CD4-positive, alpha-beta T cell treated with Interleukin-17A for 1 hour (primary cell): ENCODE data around the gene ADIRF.
"Not testable (repeated sequence)": the region's sequence is repeated elsewhere in the genome, so short reads cannot be mapped to it uniquely, and the experiment has no call there.

Source experiments
- DNase-seq: peaks from one replicate; pipeline ENCODE4 v3.0.0-alpha.2; 2020

The ADIRF gene

DNA sequence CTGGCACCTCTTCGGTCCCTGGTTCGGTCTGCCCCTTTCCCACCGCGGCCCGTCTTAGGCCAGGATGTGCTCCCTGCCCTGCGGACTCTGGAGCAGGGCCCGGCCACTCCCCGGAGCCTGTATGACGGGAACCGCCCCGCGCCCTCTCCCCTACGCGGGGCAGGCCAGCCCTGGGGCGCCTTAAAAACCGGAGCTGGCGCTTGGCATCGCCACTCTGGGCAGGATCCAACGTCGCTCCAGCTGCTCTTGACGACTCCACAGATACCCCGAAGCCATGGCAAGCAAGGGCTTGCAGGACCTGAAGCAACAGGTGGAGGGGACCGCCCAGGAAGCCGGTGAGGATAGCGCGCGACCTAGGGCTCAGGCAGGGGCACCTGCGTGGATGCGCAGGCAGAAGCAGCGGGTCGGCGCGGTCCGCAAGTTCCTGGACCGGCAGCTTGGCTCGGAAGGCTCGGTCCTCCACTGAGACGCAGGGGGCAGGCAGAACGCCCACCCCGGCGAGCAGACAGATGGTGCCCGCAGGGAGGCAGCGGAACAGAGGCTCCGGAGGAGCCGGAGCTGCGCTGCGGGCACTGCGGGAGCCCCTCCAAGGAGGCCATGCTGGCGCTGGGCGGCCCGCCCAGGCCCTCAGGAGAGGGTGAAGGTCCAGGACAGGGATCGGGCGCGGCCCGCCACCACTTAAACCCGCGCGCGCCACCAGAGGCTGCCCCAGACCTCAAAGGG is at the start of gene ADIRF:
Gene ADIRF, plus strand, starts transcription at position 212 of the 723 bp plus-strand sequence. Its CDS starts 63 bp downstream, at position 275.
- peak; percentile 18 for DNase-seq

DNA sequence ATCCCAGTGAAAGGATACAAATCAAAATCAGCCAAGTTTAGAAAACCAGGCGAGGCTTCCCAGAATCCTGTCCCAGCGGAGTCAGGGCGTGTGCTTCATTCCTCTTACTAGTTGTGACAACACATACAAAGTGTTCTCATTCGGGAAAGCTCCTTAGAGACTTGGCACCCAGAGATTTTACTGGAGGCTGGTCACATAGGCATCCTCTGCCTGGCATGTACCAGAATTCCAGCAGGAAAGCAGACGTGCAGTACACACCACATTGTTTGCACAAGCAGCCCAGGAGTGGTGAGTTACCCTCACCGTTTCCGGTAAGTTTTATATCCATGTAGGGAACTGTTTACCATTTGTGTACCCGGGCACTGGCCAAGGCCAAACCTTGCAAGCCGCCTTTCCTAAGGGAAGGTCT is 45.7 kb upstream of the ADIRF start:
- no peak for DNase-seq

DNA sequence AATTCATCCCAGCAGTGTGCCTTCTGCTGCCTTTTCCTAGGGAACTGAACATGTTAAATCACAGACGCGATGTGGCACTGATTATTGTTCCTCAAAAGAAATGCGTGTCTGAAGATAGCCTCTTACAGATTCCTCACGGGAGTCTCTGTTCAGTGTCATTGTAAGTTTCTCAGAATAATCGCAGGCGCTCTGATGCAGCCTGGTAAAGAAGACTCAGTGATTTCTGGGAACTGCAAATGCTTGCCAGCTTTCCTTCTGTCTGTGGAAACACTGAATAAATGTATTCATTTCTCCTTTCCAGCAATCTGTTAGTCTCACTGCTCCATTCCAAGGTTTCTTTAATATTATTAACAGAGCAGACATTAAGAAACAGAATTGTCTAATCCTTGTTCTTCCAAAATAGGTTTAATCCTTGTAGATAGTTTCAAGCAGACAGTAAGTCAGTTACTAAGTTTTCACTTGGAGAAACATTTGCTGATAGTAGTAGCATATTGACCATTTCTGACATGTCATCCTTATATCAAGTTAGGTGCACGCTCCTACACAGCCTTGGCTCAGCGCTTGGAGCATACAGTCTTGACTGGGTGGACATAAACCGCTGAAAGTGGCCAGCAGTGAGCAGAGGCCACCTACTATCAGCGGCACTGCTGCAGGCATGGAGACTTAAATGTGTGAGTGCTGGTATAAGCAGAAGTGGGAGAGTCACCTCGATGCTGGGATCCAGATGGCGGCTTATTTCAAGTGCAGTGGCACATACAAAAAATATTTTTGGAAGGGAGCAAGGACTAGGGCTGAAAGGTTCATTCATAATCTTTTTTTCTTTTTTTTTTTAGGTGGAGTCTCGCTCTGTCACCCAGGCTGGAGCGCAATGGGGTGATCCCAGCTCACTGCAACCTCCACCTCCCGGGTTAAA is 38.6 kb upstream of the ADIRF start:
- DNase-seq: no peak

DNA sequence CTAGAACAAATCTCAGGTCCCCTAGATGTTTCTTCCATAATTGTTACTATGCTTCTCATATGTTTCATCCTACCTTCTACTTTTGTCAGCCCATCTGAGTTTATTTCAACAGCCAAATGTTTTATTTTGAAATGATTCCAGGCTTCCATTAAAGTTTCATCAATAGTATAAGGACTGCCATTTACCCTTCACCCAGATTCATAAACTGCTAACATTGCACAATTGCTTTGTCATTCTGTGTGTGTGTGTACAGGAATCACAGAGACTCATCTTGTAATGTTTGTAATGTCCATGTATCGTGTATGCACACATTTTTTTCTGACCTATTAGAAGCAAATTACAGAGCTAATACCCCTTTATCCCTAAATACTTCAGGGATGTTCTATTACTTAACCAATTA is 36.4 kb upstream of the ADIRF start:
- no peak for DNase-seq

DNA sequence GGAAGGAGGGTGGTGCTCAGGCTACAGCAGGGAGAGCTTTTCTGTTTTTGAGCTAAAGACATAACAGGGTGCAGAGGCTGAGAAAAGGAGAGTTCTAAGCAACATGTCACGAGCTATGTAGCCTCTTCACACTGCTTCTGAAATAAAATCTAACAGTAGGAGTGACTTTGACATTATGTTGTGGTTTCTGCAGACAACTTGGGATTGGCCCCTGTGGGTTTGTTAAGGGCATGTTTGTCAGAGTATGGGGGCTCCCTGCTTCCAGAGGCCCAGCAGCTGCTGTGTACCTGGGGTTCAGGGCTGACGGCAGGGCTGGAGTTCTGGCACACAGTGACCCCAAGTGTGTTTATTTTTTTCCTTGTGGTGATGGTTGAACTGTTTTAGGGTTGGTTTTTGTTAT is 35.6 kb upstream of the ADIRF start:
- DNase-seq: no peak

DNA sequence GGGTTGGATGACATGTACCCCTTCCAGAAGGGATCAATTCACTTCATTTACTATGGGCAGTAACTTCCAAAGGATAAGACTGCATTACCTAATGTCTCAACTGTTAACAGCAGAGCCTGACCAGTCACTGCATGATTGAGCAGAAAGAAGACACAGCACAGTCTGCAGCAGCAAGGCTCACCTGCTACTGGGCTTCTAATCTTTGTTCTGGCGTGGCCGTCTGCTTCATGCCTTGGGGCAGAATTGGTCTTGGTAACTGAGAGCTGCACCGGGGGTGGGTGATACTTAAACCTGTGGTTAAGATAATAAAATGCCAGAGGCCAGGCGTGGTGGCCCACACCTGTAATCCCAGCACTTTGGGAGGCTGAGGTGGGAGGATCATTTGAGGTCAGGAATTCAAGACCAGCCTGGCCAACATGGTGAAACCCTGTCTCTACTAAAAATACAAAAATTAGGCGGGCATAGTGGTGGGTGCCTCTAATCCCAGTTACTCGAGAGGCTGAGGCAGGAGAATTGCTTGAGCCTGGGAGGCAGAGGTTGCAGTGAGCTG is 34.0 kb upstream of the ADIRF start:
- DNase-seq: not testable (repeated sequence)

DNA sequence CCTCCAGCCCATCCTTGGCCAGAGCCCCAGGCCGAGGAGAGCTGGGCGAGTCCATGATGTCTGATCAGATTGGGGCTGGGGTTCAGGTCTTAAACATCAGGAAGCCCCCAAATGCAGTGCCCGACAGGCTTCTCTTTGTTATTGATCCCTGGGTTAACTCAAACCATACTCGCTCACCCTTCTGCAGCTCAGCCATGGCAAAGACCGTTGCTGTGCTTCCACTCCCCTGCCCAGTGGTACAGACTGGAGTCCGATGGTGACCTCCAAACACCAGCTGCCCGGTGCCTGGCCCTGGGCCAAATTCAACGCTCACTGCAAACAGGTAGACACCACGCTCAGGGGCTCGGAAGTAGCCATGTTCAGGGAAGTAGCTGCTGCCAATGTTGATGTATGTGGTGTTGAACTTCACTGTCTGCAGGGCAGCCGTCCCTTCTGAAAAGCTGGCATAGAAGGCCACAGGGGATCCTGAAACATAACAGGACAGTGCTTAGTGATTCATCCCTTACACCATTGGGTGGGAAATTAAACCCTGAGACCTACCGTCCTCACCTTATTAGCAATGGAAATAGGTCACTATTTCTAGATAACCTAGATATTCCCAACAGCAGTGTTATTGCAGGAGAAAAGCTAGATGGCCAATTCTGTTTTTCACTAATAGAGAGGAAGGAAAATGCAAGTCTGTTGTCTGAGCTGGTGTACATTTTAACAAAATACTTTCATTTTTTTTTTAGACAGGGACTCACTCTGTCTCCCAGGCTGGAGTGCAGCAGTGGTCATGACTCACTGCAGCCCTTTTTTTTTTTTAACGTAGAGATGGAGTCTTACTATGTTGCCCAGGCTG is 31.4 kb upstream of the ADIRF start:
- no peak for DNase-seq

DNA sequence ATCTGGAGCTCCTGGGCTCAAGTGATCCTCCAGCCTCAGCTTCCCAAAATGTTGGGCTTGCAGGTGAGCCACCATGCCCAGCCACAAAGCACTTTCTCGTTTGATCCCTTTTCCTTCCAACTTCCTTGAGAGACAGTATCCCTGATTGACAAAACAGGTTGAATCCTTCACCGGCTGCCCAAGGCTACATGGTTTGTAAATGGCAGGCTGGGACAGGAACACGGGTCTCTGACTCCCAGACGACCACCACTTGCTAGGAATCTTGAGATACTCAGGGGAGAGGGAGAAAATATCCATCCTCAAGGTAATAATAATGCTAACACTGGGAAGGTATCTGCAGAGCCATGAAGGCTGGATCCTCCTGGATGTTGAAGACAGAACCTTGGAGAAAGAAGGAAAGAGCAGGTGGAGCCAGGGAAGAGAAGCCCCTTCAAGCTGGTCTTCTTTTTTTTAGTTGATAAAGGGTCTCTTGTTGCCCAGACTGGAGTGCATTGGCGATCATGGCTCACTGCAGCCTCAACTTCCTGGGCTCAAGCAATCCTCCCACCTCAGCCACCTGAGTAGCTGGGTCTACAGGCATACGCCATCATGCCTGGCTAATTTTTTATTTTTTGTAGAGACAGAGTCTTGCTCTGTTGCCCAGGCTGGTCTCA is 30.7 kb upstream of the ADIRF start:
- no peak for DNase-seq

DNA sequence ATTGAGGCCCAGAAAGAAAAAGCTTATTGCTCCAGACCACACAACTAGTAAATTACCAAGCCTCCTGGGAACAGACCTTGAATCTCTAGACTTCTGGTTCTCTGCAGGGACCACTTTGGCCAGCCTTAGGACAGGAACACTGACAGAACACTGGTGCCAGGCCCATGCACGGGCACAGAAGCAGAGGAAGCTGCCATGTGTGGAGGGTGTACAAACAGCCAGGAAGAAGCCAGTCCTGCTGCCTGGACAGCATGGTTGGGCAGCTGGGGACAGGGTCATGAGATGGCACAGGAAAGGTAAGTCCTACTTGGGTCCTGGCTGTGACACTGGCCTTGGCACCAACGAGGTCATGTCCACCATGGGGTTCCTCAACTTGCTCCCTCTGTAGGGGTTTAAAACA is 30.0 kb upstream of the ADIRF start:
- no peak for DNase-seq

DNA sequence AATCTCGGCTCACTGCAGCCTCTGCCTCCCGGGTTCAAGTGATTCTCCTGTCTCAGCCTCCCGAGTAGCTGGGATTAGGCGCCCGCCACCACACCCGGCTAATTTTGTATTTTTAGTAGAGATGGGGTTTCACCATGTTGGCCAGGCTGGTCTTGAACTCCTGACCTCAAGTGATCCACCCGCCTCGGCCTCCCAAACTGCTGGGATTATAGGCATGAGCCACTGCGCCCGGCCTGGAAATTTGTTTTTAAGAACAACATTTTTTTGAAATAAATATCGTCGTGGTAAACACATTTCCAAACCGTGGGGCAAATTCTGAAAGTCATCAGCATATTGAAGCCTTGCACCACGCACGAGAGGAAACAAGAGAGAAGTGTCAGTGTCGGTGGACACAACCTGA is 28.2 kb upstream of the ADIRF start:
- not testable (repeated sequence) for DNase-seq

DNA sequence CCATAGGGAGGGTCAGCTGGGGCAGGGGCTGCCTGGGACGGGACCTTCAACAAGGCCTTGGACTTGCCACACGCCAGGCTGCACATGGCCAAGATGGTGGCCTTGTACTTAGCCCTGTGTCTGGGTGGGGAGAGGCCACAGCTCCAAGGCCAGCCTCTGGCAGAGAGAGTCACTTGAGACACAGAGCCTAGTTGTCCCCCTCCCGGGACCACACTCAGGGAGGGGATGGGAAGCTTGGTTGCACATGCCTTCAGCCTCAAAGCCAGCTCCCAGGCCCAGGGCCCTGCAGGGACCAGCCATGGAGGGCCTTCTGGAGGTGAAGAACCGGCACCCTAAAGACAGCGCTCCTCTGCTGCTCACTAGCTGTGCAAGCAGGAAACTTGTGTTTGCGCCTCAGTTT is 27.6 kb upstream of the ADIRF start:
- no peak for DNase-seq

DNA sequence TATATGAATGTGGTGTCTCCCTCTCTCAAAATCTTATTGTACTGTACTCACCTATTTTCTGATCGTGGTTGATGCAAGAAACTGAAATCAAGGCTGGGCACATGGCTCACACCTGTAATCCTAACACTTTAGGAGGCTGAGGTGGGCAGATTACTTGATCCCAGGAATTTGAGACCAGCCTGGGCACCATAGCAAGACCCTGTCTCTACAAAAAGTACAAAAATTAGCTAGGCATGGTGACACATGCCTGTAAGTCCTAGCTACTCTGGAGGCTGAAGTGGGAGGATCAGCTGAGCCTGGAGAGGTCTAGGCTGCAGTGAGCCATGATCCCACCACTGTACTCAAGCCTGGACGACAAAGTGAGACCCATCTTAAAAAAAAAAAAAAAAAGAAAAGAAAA is 26.9 kb upstream of the ADIRF start:
- DNase-seq: no peak

DNA sequence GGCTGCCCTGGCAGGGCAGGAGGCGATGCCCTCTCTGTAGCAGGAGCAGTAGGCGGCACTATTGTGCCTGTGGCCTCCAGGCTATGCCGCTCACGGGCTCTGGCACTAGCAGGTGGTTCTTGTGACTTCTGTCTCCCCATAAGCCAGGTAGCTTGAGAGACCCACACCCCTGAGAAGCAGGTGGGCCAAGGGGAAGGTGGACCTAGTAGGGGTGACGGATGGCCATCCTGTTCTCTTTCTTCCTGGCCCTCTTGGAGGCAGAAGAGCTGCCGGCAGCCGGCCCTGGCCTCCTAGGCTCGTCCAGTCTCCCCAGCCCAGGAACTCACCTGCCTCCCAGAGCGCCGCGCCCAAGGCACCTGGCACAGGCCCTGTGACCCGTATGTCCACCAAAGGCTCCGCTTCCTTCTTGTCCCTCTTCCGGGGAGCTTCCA is 26.3 kb upstream of the ADIRF start:
- DNase-seq: no peak

DNA sequence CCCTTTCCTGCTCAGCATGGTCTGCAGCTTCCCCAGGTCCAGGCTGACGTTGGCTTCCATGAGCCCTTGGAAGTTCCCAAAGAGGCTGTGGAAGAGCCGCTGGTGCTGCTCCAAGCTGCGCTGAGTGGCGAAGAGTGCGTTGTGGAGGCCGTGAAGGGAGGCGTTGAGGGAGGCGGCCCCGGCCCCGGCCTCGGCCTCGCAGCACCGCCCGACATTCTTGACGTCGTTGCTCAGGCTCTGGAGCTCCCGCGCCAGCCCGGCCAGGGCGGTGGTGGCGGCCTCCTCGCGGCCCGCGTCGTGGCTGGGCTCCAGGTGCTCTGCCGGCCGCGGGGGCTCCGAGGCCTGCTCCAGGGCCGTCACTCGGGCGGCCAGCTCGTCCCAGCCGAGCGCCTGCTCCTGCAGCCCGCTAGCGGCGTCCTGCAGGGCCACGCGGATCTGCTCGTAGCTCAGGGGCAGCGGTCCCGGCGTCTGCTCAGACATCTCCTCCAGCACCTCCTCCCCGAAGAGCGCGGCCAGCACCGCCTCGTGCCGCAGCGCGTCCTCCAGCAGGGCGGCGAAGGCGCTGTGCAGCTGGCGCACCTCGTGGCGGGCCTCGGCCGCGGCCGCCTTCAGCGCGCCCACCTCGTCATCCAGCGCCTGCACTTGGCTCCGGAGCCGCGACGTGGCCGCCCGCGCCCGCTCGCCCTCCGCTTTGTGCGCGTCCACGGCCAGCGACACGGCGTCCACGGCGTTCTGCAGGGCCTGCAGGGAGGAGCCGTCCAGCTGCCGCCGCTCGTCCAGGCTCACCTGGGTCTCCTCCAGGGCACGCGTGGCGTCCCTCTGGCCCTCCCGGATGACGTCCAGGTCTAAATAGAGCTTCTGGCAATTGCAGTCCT is 25.6 kb upstream of the ADIRF start:
- DNase-seq: no peak

DNA sequence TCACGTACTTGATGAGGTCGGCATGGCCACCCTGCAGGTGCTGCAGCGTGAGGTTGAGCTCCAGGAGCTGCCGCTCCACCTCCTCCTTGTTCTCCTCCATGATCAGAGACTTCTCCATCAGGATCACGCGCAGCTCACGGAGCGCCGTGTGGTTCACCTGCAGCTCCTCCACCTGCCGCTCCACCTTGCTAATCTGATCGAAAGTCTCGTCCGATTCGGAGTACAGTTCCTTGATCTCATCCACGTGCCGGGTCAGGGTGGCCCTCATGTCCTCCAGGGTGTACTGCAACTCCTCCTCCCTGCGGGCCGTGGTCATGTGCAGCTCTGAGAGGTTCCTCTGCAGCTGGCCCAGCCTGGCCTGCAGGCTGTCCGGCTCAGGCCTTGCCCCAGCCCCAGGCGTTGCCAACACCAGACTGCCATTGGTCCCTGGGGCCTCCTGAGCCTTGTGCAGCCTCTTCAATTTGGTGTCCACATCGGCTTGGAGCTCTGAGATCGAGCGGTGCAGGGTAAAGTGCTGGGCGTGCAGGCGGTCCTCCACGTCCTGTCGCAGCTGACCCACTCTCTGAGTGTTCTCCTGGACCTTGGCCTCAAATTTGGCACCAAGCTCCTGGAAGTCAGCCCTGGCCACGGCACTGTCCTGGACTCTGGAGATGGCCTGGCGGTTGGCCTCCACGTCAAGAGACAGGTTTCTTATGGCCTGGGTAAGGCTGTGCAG is 24.8 kb upstream of the ADIRF start:
- no peak for DNase-seq

DNA sequence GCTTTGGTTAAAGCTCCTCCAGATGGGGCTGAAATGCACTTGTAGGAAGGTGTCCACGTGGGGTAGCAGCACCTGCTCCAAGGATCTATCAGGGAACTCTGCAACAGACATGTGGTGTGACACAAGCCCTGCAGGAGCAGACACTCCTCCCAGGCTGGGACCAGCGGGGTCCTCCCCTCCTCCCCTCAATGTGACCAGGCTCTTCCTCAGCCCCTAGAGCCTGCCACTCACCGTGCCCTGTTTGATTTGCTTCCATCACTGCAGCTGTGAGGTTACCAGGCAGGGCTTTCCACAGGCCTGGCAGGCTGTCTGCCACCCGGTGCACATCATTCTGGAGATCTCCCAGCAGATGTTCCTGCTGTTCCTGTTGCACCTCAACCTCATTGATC is 24.3 kb upstream of the ADIRF start:
- no peak for DNase-seq

DNA sequence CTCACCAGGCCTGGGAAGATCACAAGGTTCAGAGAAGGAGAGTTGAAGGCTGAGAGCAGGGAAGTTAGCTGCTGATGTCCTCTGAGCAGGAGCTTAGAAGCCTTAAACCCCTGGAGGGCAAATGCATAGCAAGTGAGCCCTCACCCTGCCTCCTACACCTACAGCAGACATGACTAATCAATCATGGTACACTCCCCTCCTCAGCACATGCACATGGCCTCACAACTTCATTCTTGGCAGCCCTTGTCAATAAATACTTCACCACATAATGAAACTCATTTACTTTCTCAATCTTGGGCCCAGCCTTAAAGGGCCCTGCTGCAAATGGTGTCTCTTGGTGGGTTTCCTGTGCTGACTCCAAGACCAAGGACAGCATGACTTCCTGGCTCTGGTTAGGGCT is 23.8 kb upstream of the ADIRF start:
- no peak for DNase-seq

DNA sequence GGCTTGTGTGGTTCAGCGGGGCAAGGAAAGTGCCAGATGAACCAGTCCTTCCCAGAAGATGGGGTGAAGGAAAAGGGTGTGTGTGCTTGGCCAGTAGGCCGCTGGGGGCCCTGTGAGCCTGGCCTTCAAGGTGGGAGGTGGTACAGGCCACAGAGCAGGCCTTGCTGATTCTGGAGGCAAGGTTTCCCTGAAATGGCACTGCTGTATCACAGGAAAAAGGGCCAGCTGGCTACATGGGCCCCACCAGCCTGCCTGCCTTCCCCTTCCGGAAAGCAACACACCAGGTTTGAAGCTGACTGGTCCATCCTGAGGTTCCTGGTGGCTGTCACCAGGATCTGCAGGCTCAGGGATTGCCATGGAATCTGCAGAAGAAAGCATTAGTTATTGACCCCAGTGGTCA is 23.4 kb upstream of the ADIRF start:
- no peak for DNase-seq

DNA sequence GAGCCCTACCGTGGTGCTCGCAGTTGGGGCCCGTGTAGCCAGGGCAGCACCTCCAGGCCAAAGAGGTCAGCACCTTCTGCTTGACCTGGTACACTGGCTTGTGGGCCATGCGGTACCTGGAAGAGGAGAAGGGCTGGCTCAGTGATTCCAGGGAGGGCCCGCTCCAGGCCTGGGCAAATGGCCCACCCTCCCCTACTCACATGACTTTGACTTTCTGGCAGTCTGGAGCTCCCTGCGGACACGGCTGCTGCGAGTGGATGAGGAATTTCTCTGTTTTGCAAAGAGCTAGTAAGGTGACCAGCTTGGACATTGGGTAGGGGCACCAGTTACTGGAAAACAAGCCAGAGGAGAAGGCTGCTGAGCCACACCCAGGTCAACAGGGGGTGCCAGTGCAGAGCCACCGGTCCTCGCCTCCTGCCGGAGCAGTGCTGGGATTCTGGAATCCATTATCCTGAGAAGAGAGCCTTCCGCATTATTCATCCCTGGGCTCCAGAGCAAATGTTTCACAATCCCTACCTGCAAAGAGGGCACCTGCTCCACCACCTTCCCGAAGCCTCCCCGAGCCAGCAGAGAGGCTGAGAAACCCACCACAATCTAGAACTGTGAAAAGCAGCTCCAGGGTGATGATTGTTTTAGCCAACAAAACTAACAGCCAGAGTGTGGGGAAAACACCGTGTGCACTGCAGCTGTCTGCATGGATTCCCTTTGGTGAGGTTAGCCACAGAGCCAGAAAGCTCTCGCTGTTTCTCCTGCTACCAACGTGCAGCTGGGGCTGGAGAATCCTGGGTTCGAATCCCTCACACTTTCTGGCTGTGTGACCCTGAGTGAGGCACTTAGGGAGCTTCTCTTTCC is 22.7 kb upstream of the ADIRF start:
- DNase-seq: no peak
